ENCODE data around the gene PCDHA6. TPM values are rescaled to one million over a fixed set of nuclear protein-coding genes. Genes with fewer than 3 reads are reported as not detected.

The PCDHA6 gene
- total and polyA plus RNA-seq, 10 of the 15 experiments (the other 5 are each of a cell fraction or from before 2014, with no cell fraction given), result 0.09 TPM; not detected in 9

GRCh38 chr5:140806834-140807775 lies 20.7 kb upstream of the PCDHA6 start, which contains the start of gene PCDHA4:
Gene PCDHA4 (plus strand): TSS chr5:140807068.
- TF ChIP-seq, protein P1, sequence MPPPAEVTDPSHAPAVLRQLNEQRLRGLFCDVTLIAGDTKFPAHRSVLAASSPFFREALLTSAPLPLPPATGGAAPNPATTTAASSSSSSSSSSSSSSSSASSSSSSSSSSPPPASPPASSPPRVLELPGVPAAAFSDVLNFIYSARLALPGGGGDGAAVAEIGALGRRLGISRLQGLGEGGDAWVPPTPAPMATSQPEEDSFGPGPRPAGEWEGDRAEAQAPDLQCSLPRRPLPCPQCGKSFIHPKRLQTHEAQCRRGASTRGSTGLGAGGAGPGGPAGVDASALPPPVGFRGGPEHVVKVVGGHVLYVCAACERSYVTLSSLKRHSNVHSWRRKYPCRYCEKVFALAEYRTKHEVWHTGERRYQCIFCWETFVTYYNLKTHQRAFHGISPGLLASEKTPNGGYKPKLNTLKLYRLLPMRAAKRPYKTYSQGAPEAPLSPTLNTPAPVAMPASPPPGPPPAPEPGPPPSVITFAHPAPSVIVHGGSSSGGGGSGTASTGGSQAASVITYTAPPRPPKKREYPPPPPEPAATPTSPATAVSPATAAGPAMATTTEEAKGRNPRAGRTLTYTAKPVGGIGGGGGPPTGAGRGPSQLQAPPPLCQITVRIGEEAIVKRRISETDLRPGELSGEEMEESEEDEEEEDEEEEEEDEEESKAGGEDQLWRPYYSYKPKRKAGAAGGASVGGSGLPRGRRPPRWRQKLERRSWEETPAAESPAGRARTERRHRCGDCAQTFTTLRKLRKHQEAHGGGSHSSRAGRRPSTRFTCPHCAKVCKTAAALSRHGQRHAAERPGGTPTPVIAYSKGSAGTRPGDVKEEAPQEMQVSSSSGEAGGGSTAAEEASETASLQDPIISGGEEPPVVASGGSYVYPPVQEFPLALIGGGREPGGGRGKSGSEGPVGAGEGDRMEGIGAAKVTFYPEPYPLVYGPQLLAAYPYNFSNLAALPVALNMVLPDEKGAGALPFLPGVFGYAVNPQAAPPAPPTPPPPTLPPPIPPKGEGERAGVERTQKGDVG (CRISPR knock-in tag; IDR thresholded peaks at IDR 0.05), result no peak
- no peak for TF ChIP-seq SMAD5 (IDR thresholded peaks at IDR 0.05; ENCODE audit: low read depth)
- TF ChIP-seq, protein P2, sequence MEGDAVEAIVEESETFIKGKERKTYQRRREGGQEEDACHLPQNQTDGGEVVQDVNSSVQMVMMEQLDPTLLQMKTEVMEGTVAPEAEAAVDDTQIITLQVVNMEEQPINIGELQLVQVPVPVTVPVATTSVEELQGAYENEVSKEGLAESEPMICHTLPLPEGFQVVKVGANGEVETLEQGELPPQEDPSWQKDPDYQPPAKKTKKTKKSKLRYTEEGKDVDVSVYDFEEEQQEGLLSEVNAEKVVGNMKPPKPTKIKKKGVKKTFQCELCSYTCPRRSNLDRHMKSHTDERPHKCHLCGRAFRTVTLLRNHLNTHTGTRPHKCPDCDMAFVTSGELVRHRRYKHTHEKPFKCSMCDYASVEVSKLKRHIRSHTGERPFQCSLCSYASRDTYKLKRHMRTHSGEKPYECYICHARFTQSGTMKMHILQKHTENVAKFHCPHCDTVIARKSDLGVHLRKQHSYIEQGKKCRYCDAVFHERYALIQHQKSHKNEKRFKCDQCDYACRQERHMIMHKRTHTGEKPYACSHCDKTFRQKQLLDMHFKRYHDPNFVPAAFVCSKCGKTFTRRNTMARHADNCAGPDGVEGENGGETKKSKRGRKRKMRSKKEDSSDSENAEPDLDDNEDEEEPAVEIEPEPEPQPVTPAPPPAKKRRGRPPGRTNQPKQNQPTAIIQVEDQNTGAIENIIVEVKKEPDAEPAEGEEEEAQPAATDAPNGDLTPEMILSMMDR (IDR thresholded peaks at IDR 0.05 in 2 of 3, conservative IDR thresholded peaks at IDR 0.05 in 1 of 3; ENCODE audit: control insufficient read depth in 2 of 3, extremely low read depth in 1 of 3, insufficient read depth in 1 of 3, low read depth in 3 of 3, low read length in 3 of 3), result peak in 2 of 3 experiments; percentile 13 to 15; a peak in 1 of 6 replicates
- TF ChIP-seq, protein P3, sequence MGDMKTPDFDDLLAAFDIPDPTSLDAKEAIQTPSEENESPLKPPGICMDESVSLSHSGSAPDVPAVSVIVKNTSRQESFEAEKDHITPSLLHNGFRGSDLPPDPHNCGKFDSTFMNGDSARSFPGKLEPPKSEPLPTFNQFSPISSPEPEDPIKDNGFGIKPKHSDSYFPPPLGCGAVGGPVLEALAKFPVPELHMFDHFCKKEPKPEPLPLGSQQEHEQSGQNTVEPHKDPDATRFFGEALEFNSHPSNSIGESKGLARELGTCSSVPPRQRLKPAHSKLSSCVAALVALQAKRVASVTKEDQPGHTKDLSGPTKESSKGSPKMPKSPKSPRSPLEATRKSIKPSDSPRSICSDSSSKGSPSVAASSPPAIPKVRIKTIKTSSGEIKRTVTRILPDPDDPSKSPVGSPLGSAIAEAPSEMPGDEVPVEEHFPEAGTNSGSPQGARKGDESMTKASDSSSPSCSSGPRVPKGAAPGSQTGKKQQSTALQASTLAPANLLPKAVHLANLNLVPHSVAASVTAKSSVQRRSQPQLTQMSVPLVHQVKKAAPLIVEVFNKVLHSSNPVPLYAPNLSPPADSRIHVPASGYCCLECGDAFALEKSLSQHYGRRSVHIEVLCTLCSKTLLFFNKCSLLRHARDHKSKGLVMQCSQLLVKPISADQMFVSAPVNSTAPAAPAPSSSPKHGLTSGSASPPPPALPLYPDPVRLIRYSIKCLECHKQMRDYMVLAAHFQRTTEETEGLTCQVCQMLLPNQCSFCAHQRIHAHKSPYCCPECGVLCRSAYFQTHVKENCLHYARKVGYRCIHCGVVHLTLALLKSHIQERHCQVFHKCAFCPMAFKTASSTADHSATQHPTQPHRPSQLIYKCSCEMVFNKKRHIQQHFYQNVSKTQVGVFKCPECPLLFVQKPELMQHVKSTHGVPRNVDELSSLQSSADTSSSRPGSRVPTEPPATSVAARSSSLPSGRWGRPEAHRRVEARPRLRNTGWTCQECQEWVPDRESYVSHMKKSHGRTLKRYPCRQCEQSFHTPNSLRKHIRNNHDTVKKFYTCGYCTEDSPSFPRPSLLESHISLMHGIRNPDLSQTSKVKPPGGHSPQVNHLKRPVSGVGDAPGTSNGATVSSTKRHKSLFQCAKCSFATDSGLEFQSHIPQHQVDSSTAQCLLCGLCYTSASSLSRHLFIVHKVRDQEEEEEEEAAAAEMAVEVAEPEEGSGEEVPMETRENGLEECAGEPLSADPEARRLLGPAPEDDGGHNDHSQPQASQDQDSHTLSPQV (IDR thresholded peaks at IDR 0.05), result no peak
- no peak for TF ChIP-seq NFXL1 (IDR thresholded peaks at IDR 0.05; ENCODE audit: borderline replicate concordance)
- no peak for TF ChIP-seq SIN3A (IDR thresholded peaks at IDR 0.05; ENCODE audit: low read depth, low read length)
- no peak for TF ChIP-seq NFYA (IDR thresholded peaks at IDR 0.05; ENCODE audit: borderline replicate concordance, low read depth, low read length)
- TF ChIP-seq ZNF24 (IDR thresholded peaks at IDR 0.05), result no peak
- FAIRE-seq, result no peak
- no peak within 1 kb of the TSS for H3K9ac ChIP-seq (ENCODE audit: control insufficient read depth, insufficient read depth, low read length)

More at GRCh38 chr5:140806834-140807775, 20.7 kb upstream of the PCDHA6 start, which contains the start of gene PCDHA4:
- WGBS (ENCODE audit: insufficient coverage, insufficient replicate concordance, low lambda C conversion rate, missing lambda C conversion rate), result 52% methylated on average over 32 of the region's 47 CpGs
- Histone ChIP-seq H3K9me3 (replicated peaks; ENCODE audit: control insufficient read depth, insufficient read depth, low read length) (no peaks in the 10 kb centered on the region; the same call in 2 of the 3 replicates), H3K4me1 (ENCODE audit: control insufficient read depth, insufficient read depth, low read length) (no peaks in the 10 kb centered on the region), H3K4me3 (no peak within 1 kb of the TSS), H3K79me2 (ENCODE audit: control insufficient read depth, insufficient read depth, low read length) (no peaks in the 10 kb centered on the region), H2AFZ (ENCODE audit: control insufficient read depth, low read depth, low read length) (no peak within 1 kb of the TSS), H3K27me3 (replicated peaks in 1 of 2; ENCODE audit: control insufficient read depth in 2 of 2, insufficient read depth in 2 of 2, low read length in 1 of 2) (no peaks in the 10 kb centered on the region), H3K27ac (ENCODE audit: control insufficient read depth, insufficient read depth) (no peak within 1 kb of the TSS), H3K4me2 (ENCODE audit: control insufficient read depth, insufficient read depth) (no peak within 1 kb of the TSS), H3K36me3 (ENCODE audit: control insufficient read depth in 2 of 2, insufficient read depth in 2 of 2, low read length in 1 of 2) (no peaks in the 10 kb centered on the region), H4K20me1 (ENCODE audit: control insufficient read depth, insufficient read depth) (no peaks in the 10 kb centered on the region)
- ChIA-PET POLR2A (no interaction called here), CTCF (interaction anchor here (1.4 to 2.0 kb wide), 2 partner anchors 10 to 15 kb away, joined by 3 to 5 read pairs; partner anchors contain the start of gene PCDHA5), RAD21 (ENCODE audit: unreplicated experiment) (no interaction called here), SMC1A (ENCODE audit: uncharacterized antibody, unreplicated experiment) (no interaction called here)
- intact Hi-C loops (cut with micrococcal nuclease; ENCODE audit: unreplicated experiment), result no loop called here
- DNase-seq (ENCODE audit: low read depth, low spot score) (no peak), ATAC-seq (no peak)
- BruUV-seq (replicated peaks), result no TSS peak
- in situ Hi-C loops (cut with MboI), result loop anchor here (25.0 kb wide), 1 partner anchor 755 kb away; no protein-coding TSS in a partner anchor

Data from GM12878 (cell line).